Fibroblast of the aortic adventitia (primary cell): ENCODE measurements around the gene FOXD2. TPM values are rescaled to one million over a fixed set of nuclear protein-coding genes. Genes with fewer than 3 reads are reported as not detected.

Experiments
- DNase-seq: peaks from one replicate; pipeline ENCODE4 v3.0.0-alpha.2; 2010; ENCODE audit warnings: low read depth
- H3K4me3 ChIP-seq: 2 replicates; pipeline ENCODE4 v1.5.1; 2011; ENCODE audit warnings: low read depth, mild to moderate bottlenecking, control low read depth, low read length, moderate library complexity
- CTCF ChIP-seq: IDR thresholded peaks from 2 replicates; pipeline ENCODE4 v1.5.1; 2011; ENCODE audit warnings: mild to moderate bottlenecking, low read length, control low read depth, inconsistent platforms; ENCODE audit not compliant: insufficient read depth
- total RNA-seq: library from RNA; depleted of rRNA; stranded (reverse); fragments of >200 nt; gene quantifications from 2 replicates; pipeline ENCODE4 v1.2.3, GENCODE V29; 2012; ENCODE audit warnings: low replicate concordance

The FOXD2 gene
- total RNA-seq, 1 donor = 0.36 TPM

GRCh38 chr1:47416319-47417169, 21.3 kb upstream of the FOXD2 start:
- TF ChIP-seq CTCF = no peak
- DNase-seq = no peak
- peak overlapping the region; percentile 50 for H3K4me3 ChIP-seq

GRCh38 chr1:47417170-47418044, 20.4 kb upstream of the FOXD2 start:
- no peak overlapping the region for H3K4me3 ChIP-seq
- no peak for DNase-seq
- TF ChIP-seq CTCF = no peak

GRCh38 chr1:47418122-47418521, 19.7 kb upstream of the FOXD2 start:
- no peak for DNase-seq

DNA sequence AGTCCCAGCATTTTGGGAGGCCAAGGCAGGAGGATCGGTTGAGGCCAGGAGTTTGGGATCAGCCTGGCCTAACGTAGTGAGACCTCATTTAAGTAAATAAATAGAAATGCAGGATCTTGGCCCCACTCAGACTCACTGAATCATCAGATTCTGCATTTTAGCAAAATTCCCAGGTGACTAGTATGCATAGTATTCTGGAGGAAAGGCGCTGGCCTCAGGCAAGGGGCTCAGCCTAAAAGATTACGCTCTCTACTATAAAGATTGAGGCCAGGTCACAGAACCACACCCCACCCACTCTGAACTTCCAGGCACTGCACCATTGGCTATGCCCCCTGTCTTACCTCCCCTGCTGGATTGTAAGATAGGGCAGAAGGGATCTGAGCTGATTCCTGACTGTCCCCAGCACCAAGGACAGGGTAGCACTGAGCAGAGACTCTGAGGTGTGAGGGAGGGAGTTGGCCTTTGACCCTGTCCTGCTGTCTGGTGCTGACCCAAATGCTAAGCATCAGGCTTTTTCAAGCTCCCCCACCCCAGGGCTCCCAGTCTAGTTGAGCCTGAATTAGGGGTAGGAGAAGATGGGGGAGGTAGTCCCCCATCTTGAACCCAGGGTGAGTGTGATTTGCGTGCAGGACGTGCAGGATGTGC, 19.0 kb upstream of the FOXD2 start:
- no peak for TF ChIP-seq CTCF
- no peak overlapping the region for H3K4me3 ChIP-seq
- DNase-seq = no peak

More at GRCh38 chr1:47418122-47418521, 19.7 kb upstream of the FOXD2 start:
- H3K4me3 ChIP-seq = no peak overlapping the region
- TF ChIP-seq CTCF = no peak

DNA sequence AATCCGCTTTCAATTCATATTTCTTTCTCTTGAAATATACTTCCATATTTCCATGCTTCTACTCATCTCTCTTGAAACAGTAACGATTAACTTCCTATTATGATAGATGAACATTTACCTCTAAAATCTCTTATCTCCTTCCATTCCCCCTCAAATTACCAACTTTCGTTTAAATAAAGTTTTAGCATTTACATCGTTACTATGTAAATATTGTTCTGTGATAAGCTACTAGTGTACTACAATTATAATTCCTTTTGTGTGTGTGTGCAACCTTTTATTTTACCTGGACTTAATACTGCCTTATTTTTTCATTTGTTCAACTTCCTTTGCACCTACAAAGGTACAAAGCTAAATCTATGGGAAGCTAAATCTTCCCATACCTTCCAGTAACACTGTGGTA, 17.3 kb upstream of the FOXD2 start:
- DNase-seq = no peak
- no peak for TF ChIP-seq CTCF
- no peak overlapping the region for H3K4me3 ChIP-seq

GRCh38 chr1:47423872-47424271, 14.0 kb upstream of the FOXD2 start:
- no peak overlapping the region for H3K4me3 ChIP-seq
- no peak for DNase-seq
- TF ChIP-seq CTCF = no peak
